HepG2 (cell line): ENCODE results near the gene HYDIN.

Experiments used
- CBX5 ChIP-seq: sonication (generic); formaldehyde crosslinking; IDR thresholded peaks from 2 replicates; pipeline ENCODE4 v1.4.0; 2020; ENCODE audit warnings: missing genetic modification reagents, borderline replicate concordance
- CTCF ChIP-seq: sonication (generic); formaldehyde crosslinking; IDR thresholded peaks from 2 replicates; pipeline ENCODE4 v1.5.0; 2020; ENCODE audit warnings: mild to moderate bottlenecking, missing genetic modification reagents, moderate library complexity
- MAX ChIP-seq: IDR thresholded peaks from 2 replicates; pipeline ENCODE4 v1.6.1; 2012; ENCODE audit warnings: inconsistent platforms
- POGK ChIP-seq: sonication (generic); formaldehyde crosslinking; conservative IDR thresholded peaks from 2 replicates; pipeline ENCODE4 v1.8.0; 2022; ENCODE audit warnings: mild to moderate bottlenecking, moderate library complexity, missing genetic modification reagents
- POLR2A ChIP-seq, 2 experiments: IDR thresholded peaks; 2 replicates each; pipeline ENCODE4 v1.6.1; 2011; ENCODE audit warnings: low read depth in 2 of 2, low read length in 2 of 2, mild to moderate bottlenecking in 1 of 2, moderate library complexity in 1 of 2; ENCODE audit not compliant: insufficient read depth in 1 of 2

GRCh38 chr16:70808371-70808770 is 422.2 kb downstream of the HYDIN start:
- no peak for TF ChIP-seq CTCF (CRISPR knock-in tag)
- TF ChIP-seq MAX = no peak
- no peak for TF ChIP-seq CBX5
- no peak for TF ChIP-seq POLR2A (IDR thresholded peaks at IDR 0.05; ENCODE audit: insufficient read depth in 1 of 2, low read depth in 2 of 2, low read length in 2 of 2)
- no peak for TF ChIP-seq POGK
